GM18502 (cell line): Measurements from ENCODE around the gene PLXDC2.

Source experiments
- ATAC-seq: cut with Tn5 transposase; IDR thresholded peaks from one replicate; pipeline ENCODE4 v1.9.1; 2021; ENCODE audit warnings: mild to moderate bottlenecking; ENCODE audit not compliant: unreplicated experiment, poor library complexity

The PLXDC2 gene

DNA sequence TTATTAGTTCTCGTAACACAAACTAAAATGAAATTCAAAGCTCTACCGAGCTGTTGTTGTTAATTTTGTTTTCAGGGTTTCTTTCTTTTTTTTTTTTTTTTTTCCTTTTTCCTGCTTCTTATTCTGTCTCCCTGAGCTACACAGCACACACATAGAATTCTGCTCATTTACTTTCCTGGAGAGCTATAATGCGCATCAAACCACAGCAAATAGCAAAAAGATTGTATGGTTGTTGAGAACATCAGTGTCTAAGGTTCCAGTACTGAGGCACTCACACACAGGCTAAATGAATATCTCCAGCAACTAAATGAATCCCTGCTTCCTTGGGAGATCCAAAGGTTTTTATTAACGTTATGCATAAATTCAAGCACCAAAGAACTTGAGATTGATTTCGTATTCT lies 418.3 kb downstream of the PLXDC2 start:
- ATAC-seq = no peak

- no peak for ATAC-seq
Measured at GRCh38 chr10:20237091-20237570, 420.9 kb downstream of the PLXDC2 start.

- no peak for ATAC-seq
Measured at GRCh38 chr10:20237586-20237985, 421.4 kb downstream of the PLXDC2 start.

DNA sequence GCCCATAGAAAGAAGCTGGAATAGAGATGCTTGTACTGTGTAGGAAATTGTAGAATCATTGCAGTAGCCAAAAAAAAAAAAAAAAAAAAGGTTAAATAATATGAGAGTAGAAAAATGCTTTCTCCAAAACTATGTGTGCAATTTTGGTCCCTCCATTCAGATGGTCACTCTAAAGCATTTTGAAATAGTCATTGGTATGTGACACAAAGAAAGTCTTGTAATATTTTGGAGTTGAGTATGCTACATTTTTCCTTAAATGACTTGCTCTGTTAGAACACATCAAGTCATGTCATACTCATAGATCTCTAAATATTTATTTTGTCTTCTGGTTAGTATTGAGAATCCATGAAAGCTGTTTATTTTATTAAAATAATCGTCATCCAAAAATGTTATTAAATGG lies 424.4 kb downstream of the PLXDC2 start:
- no peak for ATAC-seq

DNA sequence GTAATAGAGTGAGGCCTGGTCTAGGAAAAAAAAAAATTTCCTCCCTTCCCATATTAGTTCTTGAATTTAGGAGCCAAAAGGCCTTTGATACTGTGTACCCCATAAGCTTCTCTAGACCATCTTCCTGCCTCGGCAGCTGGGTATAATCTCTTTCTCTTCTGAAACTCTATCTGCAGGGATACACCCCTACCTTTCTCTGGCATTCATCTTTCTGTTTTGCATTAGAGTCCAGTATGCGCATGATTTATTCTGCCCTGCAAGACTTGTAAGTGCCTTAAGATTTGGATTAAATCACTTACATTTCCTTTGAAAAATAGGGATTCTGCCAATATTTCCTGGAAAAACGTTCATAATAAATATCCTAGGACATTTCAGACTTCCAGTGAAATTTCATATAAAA lies 431.2 kb downstream of the PLXDC2 start:
- no peak for ATAC-seq

GRCh38 chr10:20247891-20248708 lies 431.9 kb downstream of the PLXDC2 start:
- ATAC-seq = no peak

- no peak for ATAC-seq
Measured at GRCh38 chr10:20254078-20254477, 437.8 kb downstream of the PLXDC2 start.

GRCh38 chr10:20254497-20254896 lies 438.3 kb downstream of the PLXDC2 start:
- no peak for ATAC-seq

DNA sequence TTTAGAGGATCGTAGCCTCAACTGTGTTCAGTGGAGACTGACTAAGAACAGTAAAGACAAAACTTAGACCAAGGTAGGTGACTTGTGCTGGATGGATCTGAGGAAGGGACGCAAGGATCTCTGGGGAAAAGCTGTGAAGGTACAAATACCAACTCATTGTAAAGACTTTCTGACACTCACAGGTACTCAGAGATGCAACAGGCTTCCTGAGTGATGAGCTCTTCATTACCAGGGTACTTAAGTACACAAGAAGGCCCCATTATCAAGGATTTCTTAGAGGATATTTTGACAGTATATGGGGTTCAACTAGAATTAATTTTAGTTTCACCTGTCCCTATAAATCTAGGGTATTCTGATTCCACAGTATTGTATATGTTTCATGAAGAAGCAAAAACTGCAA lies 440.7 kb downstream of the PLXDC2 start:
- no peak for ATAC-seq

DNA sequence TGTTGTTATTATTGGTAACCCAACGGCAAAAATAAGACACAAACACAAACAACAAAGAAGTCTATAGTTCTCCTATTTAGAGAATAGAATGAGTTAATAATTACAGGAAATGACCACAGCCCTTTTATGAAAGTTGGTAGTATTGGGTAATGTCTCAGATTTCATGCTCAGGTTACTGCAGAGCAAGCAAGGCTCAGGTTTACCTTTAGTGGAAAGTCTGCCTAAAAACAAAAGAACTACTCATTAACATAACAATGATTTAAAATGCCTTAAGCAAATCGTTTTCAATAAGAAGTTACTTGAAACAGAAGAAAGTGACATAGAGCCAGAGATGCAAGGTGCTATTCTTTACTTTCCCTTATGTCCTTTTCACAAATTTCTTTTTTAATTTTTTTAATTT lies 441.2 kb downstream of the PLXDC2 start:
- ATAC-seq = no peak

GRCh38 chr10:20265146-20265545 lies 448.9 kb downstream of the PLXDC2 start:
- no peak for ATAC-seq

DNA sequence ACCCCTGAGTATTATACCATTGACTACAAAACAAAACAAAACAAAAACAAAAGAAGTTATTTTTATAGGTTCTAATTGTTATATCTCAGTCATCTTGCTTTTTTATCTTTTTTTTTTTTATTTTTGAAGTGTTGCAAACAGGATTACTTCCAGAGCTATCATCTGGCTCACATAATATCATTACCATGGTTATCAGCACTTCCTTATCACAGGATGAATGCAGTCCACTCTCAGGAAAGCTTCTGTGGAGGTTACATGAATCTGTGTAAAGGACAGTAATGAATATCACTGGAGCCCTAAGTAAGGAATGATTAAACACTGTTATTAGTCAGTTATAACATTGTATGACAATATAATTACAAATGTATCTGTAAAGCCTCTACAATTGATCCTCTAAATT lies 451.5 kb downstream of the PLXDC2 start:
- ATAC-seq = no peak

DNA sequence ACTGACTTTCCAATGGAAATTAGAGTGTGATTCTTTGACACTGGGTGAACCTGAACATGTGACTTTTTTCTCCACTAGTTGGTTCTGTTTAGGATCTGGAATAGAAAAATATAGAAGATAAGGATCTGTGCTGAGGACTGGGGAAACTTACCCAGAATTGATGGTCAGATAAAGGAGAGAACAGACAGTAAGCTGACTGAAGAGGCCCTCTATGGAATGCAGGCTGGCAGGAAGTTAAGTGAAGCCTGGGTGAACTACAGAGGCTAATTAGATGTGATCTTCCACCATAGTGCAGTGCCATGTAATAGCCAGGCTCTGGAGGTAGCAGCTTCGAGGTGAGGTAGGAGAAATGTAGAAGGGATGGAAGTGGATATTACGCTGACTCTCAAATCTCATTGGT lies 455.3 kb downstream of the PLXDC2 start:
- ATAC-seq = no peak

- no peak for ATAC-seq
Measured at GRCh38 chr10:20272608-20273007, 456.4 kb downstream of the PLXDC2 start.

DNA sequence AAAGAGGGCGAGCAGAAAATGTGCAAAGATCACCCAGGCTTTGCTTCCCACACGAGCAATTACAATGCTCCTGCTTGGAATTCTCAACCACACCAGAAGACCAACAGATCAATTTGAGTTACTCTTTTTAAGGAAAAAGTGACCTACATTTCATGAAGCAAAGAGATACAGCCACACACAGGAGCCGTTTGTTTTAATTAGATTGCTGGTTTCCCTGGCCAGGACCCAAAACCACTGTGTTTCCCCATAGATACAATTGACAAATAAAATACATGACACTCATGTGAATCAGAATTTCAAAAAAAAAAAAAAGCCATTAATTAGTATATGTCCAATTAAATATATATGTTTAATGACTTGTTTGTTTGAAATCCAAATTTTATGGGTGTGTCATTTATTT lies 458.3 kb downstream of the PLXDC2 start:
- no peak for ATAC-seq

DNA sequence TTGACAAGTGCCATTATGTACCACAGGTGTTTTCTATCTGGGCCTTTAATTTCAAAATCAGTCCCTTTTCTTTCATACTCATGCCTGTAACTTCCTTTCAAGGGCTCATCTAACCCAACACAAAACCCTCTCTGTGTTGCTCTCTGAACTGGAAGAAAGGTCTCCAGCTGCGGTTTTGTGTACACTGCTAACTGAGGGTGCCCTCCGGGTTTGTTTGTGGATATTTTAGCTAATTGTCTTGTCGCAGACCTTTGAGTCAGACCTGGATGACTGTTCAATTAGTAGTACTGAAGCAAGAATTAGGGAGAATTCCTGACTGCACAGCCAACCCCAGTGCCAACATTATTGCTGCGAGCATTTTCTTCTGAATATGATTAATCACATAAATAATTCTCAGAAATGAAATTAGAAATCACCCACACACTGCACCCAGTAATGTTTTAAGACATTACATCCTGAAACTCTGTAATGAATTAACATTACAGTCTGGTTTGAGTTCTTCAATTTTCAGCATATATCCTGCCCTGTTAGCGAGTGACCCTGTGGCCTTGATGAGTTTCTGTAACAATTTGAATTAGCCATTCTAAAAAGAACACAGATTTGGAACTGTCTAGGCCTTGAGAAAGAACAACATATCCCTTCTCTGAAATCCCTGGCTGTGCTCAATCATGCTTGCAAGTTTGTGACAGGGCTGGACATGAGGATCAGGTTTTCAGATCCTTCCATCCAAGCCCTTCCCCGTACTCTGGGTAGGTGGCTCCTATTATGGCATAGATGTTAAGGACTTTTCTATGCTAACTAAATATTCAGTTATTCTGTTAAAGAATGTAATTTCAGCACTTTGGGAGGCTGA lies 460.1 kb downstream of the PLXDC2 start:
- ATAC-seq = no peak

- ATAC-seq = no peak
Measured at GRCh38 chr10:20277820-20278219, 461.6 kb downstream of the PLXDC2 start.

DNA sequence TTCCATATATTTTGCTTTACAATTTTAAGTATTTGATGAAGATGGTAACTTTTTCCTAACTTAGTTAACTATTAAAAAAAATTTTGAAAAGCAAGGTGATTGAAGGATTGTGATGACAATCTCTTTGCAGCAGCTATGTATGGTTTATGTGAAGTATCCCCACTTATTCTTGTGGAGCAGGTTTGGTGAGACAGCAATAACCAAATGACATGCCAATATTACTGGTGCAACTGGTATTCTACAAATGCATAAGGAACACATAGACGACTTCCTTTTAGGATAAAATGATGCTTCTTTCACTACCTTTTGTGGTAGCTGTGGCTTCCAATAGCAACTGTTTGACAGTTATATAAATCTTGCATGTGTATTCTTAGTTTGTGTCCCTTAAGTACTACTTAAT lies 465.3 kb downstream of the PLXDC2 start:
- no peak for ATAC-seq

- ATAC-seq = no peak
Measured at GRCh38 chr10:20287586-20287985, 471.4 kb downstream of the PLXDC2 start.

DNA sequence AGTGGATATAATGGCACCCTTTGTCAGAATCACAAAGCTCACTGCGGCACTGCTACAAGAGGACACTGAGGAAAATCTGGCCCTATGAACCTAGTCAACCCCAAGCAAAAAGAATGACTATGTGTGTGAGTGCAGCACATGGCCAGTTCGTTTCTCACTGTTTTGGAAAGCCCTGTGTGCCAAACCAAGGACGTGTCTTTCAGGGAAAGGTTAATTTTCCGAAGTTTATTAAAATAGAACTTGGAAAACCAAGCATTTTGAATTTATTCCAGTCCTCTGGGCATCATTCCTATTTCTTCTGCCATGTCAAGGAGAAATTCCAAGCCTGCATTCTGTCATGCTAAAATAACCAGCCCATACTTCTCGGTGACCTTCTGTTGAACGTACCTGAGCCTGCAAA lies 471.8 kb downstream of the PLXDC2 start:
- no peak for ATAC-seq

DNA sequence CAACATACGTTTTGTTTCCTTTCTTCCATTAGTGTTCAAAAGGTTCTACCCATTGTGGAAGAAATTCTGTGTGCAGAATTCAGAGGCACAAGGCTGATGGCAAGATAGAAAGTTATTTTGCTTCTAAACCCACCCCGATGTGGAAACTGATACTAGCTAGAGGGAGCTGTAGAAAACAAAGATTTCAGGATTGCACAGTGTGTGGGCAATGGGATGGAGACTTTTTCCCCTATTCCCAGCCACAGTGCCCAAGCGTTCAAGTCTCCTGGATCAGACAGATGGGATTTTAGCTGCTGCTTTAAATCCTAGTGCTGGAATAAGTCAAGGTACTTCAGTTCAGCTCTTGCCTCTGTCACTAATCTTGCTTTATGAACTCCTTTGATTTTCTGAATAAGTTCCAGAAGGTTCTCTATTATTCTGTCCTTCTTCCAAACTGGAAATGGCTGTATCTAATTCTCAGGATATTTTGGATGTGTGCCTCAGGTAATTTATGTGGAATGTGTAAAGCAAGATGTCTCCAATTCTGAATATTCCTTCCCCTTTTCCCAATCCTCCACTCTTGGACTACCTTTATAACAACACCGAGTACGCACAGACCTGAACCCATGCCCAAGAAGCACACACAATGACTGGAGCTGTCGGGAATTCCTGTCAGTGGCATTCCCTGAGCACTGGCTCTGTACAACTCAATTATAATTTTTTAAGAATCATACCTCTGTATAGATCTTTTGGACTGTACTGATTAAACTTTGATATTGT lies 473.0 kb downstream of the PLXDC2 start:
- no peak for ATAC-seq
